H1 (cell line): Measurements from ENCODE around the gene BRPF1. TPM values are rescaled to one million over a fixed set of nuclear protein-coding genes. Genes with fewer than 3 reads are reported as not detected.

Source experiments
- CTCF ChIP-seq, 3 experiments: IDR thresholded peaks; 1 replicate in 2 of 3; 2 replicates in 1 of 3; pipeline versions ENCODE4 v1.5.1 to v1.6.1; 2011; ENCODE audit warnings: low read length in 3 of 3, mild to moderate bottlenecking in 3 of 3, inconsistent platforms in 2 of 3, low read depth in 1 of 3, moderate library complexity in 1 of 3; ENCODE audit not compliant: insufficient read depth in 1 of 3; ENCODE audit errors: control extremely low read depth in 1 of 3
- EGR1 ChIP-seq: IDR thresholded peaks from 2 replicates; pipeline ENCODE4 v1.6.1; 2011; ENCODE audit warnings: low read depth, low read length, borderline replicate concordance
- HDAC6 ChIP-seq: IDR thresholded peaks from one replicate; pipeline ENCODE4 v1.7.1; 2012; ENCODE audit warnings: low read depth, mild to moderate bottlenecking, inconsistent platforms, low read length, moderate library complexity
- POLR2A ChIP-seq, 2 experiments: IDR thresholded peaks; 1 replicate in 1 of 2; 2 replicates in 1 of 2; pipeline ENCODE4 v1.6.1; 2011; ENCODE audit warnings: low read depth in 2 of 2, low read length in 2 of 2, mild to moderate bottlenecking in 2 of 2; ENCODE audit errors: control extremely low read depth in 1 of 2
- POLR2AphosphoS5 ChIP-seq: IDR thresholded peaks from 2 replicates; pipeline ENCODE4 v1.6.1; 2011; ENCODE audit warnings: low read depth, low read length
- SP1 ChIP-seq: IDR thresholded peaks from 2 replicates; pipeline ENCODE4 v1.6.1; 2011; ENCODE audit warnings: low read depth, low read length
- SP2 ChIP-seq: IDR thresholded peaks from 2 replicates; pipeline ENCODE4 v1.6.1; 2012; ENCODE audit warnings: mild to moderate bottlenecking, low read length, inconsistent platforms
- polyA plus RNA-seq, 7 experiments: library from polyadenylated mRNA; depleted of rRNA in 3 of 7; stranded (reverse) in 5 of 7; unstranded in 2 of 7; fragments of >200 nt in 5 of 7; fragments of 200-250 nt in 2 of 7; gene quantifications; 1 replicate in 5 of 7; 2 replicates in 1 of 7; 4 replicates in 1 of 7; pipeline versions ENCODE4 v1.2.1 to v1.2.3, GENCODE V29; 2011 to 2013; ENCODE audit warnings: missing spikeins in 2 of 7, mixed read lengths in 2 of 7
- total RNA-seq: library from RNA; stranded (reverse); fragmentation: NEBNext Ultra II Directional; extraction: Animal tissue kit (Norgen Biotek cat#: 25700); gene quantifications from 2 replicates; pipeline ENCODE4 v1.2.1, GENCODE V29; 2021

BRPF1 gene
- total and polyA plus RNA-seq, 2 of the 8 experiments (the other 6 are each of a cell fraction or from before 2014, with no cell fraction given) = 11.3 to 21.7 TPM

GRCh38 chr3:9749645-9750555 is 18.4 kb downstream of the BRPF1 start, which contains the start of gene OGG1 (continued):
- TF ChIP-seq EGR1 (0 out of 2 replicates have a peak, but pooled peaks have one; percentile 43), HDAC6 (no peak), POLR2A (IDR thresholded peaks at IDR 0.05; ENCODE audit: control extremely low read depth in 1 of 2, low read depth in 2 of 2, low read length in 2 of 2) (peak in 1 of 2 experiments; percentile 82; a peak in 2 of 3 replicates), POLR2AphosphoS5 (peak; percentile 49), CTCF (IDR thresholded peaks at IDR 0.05; ENCODE audit: control extremely low read depth in 1 of 3, insufficient read depth in 1 of 3, low read depth in 1 of 3, low read length in 3 of 3) (peak in 1 of 3 experiments; percentile 1; a peak in 1 of 4 replicates), SP1 (peak; percentile 33; the same call in 1 of the 2 replicates), SP2 (peak; percentile 24; the same call in 1 of the 2 replicates)
